ENCODE results near the gene FGF7.
"Not testable (repeated sequence)": the region's sequence is repeated elsewhere in the genome, so short reads cannot be mapped to it uniquely, and the experiment has no call there.

FGF7 gene, protein sequence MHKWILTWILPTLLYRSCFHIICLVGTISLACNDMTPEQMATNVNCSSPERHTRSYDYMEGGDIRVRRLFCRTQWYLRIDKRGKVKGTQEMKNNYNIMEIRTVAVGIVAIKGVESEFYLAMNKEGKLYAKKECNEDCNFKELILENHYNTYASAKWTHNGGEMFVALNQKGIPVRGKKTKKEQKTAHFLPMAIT

DNA sequence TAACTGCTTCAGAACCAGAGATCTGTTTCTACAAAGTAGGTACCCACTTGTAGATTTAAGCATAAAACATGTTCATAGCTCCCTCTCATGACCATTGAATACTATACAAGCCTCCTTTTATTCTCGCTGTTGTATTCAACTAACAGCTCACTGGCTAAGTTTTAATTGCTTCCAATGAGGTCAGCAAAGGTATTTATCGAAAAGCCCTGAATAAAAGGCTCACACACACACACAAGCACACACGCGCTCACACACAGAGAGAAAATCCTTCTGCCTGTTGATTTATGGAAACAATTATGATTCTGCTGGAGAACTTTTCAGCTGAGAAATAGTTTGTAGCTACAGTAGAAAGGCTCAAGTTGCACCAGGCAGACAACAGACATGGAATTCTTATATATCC is at the start of gene FGF7:
Gene FGF7, plus strand, starts transcription at position 222 of the 400 bp plus-strand sequence. CDS start 1,056 bp downstream, outside the sequence.
- no peak for DNase-seq

DNA sequence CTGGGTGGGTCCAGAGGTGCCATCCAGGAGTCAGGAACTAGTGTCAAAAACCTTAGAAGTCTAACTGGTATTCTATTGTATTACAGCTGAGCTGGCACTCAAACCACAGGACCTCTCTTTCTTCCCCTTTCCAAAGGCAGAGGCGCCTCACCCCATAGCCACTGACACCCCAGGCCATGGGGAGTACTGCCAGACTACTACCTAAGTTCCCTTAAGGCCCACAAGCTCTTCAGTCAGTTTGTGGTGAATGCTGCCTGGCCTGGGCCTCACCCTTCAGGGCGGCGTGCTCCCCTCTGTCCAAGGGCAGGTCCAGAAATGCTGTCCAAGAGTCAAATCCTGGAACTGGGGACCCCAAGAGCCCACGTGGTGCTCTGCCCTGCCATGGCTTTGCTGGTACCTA is 43.0 kb upstream of the FGF7 start:
- no peak for DNase-seq

DNA sequence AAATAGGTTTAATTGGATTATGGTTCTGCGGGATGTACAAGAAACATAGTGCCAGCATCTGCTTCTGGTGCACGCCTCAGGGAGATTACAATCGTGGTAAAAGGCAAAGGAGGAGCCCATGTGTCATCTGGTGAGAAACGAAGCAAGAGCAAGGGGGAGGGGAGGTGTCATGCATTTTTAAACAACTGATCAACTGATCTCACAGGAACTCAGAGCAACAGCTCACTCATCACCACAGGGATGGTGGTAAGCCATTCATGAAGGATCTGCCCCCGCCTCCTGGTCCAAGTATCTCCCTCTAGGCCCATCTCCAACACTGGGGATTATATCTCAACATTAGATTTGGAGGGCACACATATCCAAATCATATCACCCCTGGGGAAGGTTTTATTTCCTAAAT is 42.1 kb upstream of the FGF7 start:
- no peak for DNase-seq

DNA sequence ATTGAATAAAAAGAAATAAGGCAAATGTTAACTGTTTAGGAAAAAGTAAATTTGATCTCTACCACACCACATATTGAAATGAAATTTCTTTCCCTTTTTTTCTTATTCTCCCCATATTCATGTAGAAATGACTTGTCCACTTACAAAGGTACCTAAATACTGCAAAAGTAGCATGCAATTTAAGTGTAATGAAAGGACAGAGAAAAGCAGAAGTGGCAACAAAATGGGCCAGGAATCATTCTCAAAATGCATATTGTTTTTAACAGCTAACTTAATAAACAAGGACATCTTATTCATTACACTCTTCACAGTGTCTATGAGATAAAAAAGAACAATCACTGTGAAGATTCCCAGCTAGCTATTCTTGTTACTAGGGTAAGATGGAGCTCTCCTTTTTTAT is 40.6 kb upstream of the FGF7 start:
- DNase-seq: no peak

DNA sequence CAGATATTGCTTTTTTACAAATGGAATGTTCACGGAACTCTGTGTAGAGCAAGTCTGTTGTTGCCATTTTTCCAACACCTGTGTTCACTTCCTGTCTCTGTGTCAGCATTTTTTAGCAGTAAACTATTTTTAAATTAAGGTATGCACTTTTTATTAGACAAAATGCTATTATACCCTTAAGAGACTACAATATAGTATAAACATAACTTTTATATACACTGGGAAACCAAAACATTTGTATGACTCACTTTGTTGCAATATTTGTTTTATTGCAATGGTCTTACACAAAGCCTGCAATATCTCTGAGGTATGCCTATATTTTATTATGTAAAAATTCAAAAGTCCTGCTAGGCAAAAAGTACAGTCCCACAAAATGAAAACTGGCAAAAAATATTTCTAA is 39.8 kb upstream of the FGF7 start:
- DNase-seq: no peak

DNA sequence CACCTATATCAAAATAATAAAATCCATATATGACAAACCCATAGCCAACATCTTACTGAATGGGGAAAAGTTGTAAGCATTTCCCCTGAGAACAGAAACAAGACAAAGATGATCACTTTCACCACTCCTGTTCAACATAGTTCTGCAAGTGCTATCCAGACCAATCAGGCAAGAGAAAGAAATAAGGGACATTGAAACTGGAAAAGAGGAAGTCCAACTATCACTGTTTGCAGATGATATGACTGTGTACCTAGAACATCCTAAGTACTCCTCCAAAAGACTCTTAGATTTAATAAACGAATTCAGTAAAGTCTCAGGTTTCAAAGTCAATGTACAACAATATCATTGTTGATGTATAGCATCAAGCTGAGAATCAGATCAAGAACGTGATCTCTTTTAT is 35.6 kb upstream of the FGF7 start:
- DNase-seq: no peak

DNA sequence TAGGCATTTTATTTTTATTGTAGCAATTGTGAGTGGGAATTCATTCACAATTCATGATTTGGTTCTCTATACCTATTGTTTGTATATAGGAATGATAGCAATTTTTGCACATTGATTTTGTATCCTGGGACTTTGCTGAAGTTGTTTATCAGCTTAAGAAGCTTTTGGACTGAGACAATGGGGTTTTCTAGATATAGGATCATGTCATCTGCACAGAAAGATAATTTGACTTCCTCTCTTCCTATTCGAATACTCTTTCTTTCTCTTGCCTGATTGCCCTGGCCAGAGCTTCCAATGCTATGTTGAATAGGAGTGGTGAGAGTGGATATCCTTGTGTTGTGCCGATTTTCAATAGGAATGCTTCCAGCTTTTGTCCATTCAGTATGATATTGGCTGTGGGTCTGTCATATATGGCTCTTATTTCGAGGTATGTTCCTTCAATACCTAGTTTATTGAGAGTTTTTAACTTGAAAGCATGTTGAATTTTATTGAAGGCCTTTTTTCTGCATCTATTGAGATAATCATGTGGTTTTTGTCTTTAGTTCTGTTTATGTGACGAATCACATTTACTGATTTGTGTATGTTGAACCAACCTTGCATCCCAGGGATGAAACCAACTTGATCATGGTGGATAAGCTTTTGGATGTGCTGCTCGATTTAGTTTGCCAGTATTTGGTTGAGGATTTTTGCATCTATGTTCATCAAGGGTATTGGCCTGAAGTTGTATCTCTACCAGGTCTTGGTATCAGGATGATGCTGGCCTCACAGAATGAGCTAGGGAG is 20.3 kb upstream of the FGF7 start:
- not testable (repeated sequence) for DNase-seq

DNA sequence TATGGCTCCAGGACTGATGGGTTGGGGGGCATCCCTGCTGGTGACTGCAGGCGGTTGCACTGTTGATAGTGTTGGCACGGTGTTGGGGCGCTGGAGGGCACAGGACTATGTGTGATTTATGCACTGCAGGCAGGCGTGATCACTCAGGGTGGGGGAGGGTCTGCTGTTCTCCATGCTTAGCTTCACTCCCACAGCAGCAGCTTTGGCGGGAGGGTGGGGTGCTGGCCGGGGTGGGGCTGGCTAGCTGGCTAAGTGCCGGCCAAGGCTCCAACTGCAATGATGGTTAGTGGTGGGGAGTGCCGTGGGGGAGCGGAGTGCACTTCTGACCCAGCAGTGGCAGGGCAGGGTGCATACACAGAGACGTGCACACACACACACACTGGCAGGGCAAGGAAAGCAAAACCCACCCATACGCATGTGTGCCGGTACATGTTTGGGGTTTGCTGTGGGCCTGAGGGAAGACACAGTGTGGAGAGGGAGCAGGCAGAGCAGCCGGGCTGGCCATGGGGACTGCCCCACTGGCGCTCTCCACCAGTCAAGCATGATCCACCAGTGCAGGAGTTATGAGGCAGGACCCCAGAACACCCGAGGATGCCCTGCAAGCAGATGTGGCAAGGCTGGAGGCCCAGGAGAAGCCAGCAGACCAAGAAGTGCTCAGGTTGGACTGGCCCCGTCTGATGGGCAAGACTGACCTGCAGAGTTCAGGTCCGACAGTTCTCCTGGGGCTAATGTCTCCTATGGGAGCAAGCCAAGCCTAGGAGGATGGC is 16.5 kb upstream of the FGF7 start:
- no peak for DNase-seq

DNA sequence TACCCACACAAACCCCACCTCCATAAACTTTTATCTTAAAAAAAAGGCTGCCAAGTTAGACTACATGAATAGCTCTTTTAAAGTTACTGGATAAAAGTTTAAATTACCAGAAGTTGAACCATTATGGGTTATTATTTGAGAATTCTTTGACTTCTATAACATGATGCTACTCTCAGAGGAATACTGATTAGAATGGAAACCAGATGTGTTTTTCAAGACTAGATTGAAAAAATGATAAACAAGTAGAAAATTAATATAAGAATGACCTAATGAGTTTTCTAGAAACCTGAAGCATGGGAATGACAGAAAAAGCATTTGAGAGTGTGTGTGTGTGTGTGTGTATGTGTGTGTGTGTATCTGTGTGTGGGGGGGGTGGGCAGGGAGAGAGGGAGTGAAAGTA is 12.4 kb upstream of the FGF7 start:
- DNase-seq: no peak

DNA sequence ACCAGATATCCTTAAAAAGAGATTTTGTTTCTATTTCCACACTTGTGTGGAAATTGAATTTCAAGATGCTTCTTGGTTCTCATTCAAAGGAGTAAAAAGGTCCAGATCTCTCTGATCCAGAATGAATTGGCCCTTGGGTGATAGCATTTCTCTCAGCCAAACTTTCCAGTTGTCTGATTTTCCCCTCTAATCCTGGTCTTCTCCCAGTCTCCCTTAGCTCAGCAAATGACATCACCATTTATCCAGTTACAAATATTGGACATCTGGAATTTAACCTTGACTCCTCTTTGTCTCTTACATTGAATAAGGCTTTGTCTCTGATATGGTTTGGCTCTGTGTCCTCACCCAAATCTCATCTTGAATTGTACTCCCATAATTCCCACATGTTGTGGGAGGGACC is 10.2 kb upstream of the FGF7 start:
- DNase-seq: no peak

DNA sequence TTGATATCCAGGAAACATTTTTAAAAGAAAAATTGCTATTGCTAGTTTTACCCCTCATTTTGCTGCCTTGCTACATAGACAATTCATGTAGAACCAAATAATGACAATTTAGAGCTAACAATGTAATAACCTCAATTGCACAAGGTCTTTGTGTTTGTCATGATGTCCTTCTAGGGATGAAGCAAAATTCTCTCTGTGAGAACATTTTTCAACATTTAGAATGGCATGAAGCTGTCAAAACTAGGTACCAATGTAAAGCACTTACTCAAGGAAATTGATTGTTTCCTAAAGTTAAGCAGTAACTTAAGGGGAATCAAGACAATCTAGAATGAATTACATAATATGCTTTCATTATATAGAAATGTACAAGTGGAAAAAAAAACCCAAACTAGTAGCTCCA is 7.9 kb upstream of the FGF7 start:
- no peak for DNase-seq

DNA sequence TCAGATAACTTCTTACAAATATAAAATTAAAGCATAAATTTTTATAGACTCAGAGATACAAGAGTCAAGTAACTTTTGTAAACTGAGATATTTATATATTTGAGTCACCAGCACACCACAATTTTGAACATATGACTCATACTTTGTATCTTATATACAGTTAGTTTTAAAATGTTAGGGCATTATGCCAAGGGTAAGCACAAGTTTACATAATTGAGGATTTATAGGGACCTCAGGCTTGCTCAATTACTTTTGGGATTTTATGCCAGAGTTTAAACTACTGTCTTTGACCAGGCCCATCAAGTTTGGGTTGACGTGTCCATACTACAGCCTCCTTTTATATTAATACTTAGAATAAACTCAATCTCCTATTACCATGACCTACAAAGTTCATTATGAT is 7.4 kb upstream of the FGF7 start:
- DNase-seq: no peak

DNA sequence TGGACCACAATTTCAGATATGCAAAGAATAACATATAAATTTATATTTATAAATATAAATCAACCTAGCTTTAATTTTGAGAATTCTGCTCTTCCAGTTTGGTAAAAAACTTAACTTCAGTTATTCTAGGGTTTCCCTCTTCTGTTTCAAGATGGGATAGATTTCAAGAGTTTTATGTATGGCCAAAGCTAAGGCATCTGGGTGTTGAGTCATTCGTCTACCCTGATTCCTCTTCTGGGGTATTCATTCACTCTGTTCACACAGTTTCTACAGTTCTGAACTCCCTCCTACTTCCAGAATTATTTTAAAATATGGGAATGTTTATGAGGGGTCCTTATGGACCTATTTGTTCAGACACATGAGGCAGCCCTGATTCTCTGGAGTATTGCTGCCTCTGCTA is 4.2 kb upstream of the FGF7 start:
- no peak for DNase-seq

DNA sequence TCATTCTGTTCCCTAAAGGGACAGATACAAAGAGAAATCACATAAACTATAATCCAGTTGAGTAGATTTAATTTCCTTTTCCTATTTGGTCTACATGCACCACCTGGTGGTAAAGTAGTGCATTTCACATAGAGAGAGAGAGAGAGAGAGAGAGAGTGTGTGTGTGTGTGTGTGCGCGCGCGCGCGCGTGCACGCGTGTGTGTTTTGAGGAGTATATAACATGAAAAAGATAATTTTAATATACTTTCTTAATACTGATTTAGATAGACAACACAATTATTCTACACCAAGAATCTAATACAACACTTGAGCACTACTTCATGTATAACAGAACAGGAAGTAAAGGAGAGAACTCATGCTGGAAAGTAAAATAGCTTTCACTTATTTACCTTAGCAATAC is 1.1 kb upstream of the FGF7 start:
- no peak for DNase-seq

DNA sequence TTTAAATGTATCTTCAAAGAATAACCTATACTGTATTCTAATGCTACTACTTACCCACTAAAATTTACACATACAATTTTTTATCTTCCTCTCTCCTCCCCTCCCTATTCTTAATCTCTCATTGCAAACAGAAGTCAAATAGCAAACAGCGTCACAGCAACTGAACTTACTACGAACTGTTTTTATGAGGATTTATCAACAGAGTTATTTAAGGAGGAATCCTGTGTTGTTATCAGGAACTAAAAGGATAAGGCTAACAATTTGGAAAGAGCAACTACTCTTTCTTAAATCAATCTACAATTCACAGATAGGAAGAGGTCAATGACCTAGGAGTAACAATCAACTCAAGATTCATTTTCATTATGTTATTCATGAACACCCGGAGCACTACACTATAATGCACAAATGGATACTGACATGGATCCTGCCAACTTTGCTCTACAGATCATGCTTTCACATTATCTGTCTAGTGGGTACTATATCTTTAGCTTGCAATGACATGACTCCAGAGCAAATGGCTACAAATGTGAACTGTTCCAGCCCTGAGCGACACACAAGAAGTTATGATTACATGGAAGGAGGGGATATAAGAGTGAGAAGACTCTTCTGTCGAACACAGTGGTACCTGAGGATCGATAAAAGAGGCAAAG is 984 bp downstream of the FGF7 start:
- no peak for DNase-seq

DNA sequence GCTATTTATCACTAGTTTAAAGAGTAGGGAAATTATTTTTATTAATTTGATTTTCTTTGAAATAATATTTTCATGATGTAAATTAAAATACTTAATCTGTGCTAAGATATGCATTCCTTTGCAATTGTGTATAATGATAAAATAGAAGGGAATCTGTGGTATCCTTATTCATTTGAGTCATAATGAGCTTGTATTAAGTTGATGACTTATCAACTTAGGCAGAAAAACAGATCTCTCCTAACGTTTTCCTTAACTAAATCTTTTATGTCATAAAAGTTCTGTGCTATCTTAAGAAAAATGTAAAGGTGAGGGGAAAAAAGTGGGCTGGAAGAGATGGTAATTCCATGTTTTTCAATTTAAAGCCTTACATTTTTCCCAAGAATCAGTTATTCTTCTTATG is 1.9 kb downstream of the FGF7 start:
- no peak for DNase-seq

DNA sequence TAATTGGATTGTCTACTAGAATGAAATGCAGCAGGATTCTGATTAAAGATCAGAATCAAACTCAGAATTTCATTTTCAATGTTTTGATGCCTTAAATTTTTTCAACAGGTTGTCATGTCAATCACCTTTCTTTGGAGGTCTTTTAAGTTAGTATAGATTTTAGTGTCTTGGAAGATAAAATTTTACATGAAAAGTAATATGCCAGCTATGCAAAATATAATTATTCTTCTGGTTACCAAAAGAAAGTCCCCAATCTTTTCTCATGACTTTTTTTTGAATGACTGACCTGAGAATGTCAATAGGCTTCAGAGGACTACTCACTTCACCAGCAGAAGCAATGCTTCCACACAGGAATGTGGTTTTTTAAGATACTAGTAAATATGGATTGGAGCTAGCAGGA is 4.3 kb downstream of the FGF7 start:
- no peak for DNase-seq

DNA sequence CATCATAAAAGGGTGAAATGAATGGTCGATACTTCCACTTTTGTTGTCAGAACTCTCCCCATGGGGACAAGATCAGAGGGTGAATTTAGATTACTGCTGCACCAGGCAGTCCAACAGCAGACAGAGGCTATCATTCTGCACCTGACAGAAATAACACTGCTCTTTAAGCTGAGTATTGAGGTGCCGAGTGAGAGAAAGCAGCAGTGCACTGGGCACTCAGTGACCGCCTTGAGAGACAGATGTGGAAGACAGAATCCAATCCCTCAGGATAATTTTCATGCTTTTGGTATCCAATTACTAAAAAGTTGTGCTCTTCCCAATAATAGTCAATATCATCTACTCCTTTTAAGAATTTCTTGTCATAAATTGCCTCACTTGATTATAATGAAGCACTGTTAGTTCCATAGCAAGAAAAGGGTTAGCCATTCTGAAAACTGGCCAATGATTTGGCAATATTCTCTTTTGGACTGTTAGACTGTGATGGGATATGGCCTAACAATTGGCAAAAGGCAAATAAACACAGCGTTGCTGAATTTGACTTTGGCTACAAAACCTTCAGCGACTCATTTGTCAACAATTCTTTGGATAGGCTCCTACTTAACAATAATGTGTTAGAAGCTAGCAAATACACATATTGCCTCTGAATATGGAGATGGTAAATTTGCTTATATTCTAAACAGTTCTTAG is 5.5 kb downstream of the FGF7 start:
- DNase-seq: no peak

DNA sequence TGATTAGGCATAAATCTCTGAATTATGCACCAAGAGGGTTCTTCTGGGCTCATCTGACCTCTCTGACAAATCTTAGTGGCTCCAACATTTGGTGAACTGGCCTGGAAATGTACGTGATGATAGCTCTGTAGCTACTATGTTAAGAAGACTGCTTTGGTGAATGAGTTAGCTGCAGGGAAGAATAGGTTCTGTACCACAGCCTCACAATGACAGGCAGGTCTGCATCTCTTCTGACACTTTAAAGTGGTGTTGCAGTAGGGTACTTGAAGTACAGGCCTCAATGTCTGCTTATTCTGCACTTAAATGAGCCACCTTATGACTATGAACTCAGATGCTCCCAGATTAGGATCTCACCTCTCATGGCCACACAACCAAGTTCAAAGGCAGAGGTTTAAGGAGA is 7.0 kb downstream of the FGF7 start:
- no peak for DNase-seq

DNA sequence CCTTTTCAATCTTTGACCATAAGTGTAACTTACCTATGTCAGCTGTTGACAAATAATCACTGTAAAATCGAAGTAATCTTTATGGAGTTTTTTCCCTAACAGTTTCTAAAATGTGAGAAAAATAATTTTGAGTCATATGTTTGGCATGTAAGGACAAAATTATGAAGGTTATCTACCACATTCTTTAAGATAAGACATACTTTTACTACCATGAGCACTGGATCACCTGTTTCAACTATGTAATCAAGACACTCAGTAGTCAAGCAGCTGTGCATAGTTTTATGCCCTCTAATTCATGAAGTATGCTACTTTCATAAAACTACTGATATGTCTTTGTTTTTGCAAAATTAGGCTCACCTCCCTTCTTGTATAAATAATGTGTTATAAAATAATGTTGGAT is 12.1 kb downstream of the FGF7 start:
- no peak for DNase-seq

DNA sequence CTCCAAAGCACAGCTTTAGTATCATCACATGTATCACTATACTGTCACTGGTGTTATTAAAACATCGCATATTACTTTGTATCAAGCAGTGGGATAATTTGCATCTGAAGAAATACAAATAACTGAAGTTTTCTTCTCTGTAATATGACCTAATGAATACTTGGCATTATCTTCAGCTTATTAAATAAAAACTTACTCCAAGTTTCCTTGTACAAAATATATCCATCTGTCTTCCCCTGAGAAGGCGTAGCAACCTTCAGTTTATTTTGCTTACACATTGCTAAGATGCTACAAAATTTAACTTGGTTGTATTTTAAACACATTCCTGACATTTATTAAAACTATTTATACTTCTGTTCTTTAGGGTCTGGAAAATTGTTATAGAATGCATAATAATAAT is 13.7 kb downstream of the FGF7 start:
- no peak for DNase-seq

DNA sequence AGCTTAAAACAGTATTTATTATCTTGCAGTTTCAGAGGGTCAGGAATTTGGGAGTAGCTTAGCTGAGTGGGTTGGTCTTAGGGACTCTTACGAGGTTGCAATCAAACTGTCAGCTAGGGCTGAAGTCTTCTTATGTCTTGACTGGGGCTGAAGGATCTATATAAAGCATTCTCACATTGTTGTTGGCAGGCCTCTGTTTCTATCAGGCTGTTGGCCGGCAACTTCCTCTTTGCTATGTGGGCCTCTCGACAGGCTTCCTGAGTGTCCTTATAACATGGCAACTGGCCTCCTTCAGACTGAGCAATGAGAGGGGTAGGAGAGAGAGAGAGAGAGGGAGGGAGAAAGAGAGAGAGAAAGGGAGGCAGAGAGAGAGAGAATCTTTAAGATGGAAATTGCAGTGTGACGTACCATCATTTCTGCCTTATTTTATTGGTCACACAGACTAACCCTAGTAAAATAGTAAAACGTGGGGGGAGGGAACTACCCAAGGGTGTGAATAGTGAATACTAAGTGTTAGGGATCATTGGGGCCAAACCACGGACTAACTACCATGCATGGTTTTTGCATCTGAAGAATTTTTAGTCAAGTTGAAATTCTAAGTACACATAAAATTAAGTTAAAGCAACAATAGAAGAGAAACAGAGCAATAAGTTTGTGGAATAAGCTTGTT is 16.1 kb downstream of the FGF7 start:
- no peak for DNase-seq

All from NK-92 treated with Interleukin-12 subunit alpha and Interleukin-12 subunit beta, amount 100 ng/mL, for 24 hours (cell line).